ENCODE data around the gene PSMG3. TPM values are rescaled to one million over a fixed set of nuclear protein-coding genes. Genes with fewer than 3 reads are reported as not detected.

PSMG3 gene
- total RNA-seq, 1 experiment from 2014 or later, result 59.4 TPM

DNA sequence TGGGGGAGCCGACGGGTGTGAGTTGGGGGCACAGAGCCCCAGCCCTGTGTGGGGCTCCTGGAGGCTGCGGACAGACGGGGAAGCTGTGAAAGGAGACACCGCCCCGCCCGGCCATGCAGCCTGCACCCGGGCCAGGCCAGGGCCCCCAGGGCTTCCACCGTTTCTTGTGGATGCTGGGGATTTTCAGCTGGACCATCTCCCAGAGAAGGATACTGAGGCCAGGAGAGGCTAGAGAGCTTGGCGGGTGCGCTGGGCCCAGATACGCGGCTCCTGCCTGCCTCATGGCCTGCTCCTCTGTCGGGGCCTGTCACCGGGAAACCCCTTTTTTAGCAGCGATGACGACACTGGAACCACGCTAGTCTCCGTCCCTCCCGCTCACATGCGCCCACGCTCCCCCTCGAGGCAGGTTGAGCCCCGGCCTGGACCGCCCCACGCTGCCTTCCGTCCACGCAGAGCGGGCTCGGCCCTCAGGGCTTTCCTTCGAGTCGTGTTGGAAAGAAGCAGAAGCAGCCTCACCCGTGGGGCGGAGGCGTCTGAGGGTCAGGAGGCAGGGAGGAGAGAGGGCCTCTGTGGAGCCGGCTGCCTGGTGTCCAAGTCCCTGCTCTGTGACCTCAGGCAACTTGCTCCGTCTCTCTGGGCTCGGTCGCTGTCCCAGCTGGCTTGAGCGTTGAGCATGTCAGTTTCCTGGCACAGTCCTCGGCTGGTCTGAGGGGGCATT is 25.5 kb downstream of the PSMG3 start:
- Histone ChIP-seq H3K36me3 (ENCODE audit: control insufficient read depth, insufficient read depth, low read length) (peaks cover 3% of the 10 kb centered on the region; the same call in 1 of the 2 replicates), H3K9me3 (ENCODE audit: control insufficient read depth, insufficient read depth, low read depth, low read length) (no peaks in the 10 kb centered on the region), H3K4me1 (ENCODE audit: control insufficient read depth, insufficient read depth, low read length) (peaks cover 56% of the 10 kb centered on the region), H3K4me3 (ENCODE audit: low read depth in 2 of 2, low read length in 2 of 2) (no peak overlapping the region), H3K27ac (ENCODE audit: low read length) (peak overlapping the region; percentile 78), H3K27me3 (ENCODE audit: control insufficient read depth, insufficient read depth, low read length) (no peaks in the 10 kb centered on the region)
- POLR2A ChIA-PET, result no interaction called here
- BruUV-seq (replicated peaks), result no TSS peak
- CTCF ChIA-PET, result interaction anchor here (0.6 kb wide), 1 partner anchor 45 kb away, joined by 3 read pairs; no protein-coding TSS in a partner anchor
- intact Hi-C loops (cut with micrococcal nuclease; ENCODE audit: unreplicated experiment), result no loop called here
- no peak for DNase-seq (ENCODE audit: low read depth, low spot score)
- in situ Hi-C loops (cut with HindIII; ENCODE audit: low pct_unique_long_range_greater_than_20kb, low sequenced_read_pairs), result no loop called here
- TF ChIP-seq POLR2AphosphoS5 (IDR thresholded peaks at IDR 0.05; ENCODE audit: low read depth, low read length), result no peak; the same call in 1 of the 2 replicates
- no peak for TF ChIP-seq TCF7L2 (IDR thresholded peaks at IDR 0.05; ENCODE audit: low read depth, low read length)
- TF ChIP-seq, protein P1, sequence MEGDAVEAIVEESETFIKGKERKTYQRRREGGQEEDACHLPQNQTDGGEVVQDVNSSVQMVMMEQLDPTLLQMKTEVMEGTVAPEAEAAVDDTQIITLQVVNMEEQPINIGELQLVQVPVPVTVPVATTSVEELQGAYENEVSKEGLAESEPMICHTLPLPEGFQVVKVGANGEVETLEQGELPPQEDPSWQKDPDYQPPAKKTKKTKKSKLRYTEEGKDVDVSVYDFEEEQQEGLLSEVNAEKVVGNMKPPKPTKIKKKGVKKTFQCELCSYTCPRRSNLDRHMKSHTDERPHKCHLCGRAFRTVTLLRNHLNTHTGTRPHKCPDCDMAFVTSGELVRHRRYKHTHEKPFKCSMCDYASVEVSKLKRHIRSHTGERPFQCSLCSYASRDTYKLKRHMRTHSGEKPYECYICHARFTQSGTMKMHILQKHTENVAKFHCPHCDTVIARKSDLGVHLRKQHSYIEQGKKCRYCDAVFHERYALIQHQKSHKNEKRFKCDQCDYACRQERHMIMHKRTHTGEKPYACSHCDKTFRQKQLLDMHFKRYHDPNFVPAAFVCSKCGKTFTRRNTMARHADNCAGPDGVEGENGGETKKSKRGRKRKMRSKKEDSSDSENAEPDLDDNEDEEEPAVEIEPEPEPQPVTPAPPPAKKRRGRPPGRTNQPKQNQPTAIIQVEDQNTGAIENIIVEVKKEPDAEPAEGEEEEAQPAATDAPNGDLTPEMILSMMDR (IDR thresholded peaks at IDR 0.05), result no peak
- TF ChIP-seq SIN3A (IDR thresholded peaks at IDR 0.05; ENCODE audit: borderline replicate concordance, insufficient read depth, low read depth, low read length), result no peak
- TF ChIP-seq, protein P2, sequence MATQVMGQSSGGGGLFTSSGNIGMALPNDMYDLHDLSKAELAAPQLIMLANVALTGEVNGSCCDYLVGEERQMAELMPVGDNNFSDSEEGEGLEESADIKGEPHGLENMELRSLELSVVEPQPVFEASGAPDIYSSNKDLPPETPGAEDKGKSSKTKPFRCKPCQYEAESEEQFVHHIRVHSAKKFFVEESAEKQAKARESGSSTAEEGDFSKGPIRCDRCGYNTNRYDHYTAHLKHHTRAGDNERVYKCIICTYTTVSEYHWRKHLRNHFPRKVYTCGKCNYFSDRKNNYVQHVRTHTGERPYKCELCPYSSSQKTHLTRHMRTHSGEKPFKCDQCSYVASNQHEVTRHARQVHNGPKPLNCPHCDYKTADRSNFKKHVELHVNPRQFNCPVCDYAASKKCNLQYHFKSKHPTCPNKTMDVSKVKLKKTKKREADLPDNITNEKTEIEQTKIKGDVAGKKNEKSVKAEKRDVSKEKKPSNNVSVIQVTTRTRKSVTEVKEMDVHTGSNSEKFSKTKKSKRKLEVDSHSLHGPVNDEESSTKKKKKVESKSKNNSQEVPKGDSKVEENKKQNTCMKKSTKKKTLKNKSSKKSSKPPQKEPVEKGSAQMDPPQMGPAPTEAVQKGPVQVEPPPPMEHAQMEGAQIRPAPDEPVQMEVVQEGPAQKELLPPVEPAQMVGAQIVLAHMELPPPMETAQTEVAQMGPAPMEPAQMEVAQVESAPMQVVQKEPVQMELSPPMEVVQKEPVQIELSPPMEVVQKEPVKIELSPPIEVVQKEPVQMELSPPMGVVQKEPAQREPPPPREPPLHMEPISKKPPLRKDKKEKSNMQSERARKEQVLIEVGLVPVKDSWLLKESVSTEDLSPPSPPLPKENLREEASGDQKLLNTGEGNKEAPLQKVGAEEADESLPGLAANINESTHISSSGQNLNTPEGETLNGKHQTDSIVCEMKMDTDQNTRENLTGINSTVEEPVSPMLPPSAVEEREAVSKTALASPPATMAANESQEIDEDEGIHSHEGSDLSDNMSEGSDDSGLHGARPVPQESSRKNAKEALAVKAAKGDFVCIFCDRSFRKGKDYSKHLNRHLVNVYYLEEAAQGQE (IDR thresholded peaks at IDR 0.05; ENCODE audit: insufficient read depth in 1 of 2, low read depth in 2 of 2, low read length in 1 of 2), result no peak
- peak; percentile 13 for ATAC-seq

- BruUV-seq (replicated peaks), result no TSS peak
- peaks cover 62% of the 10 kb centered on the region for H3K4me1 ChIP-seq (ENCODE audit: control insufficient read depth, insufficient read depth, low read length)
- no peak for TF ChIP-seq SIN3A (IDR thresholded peaks at IDR 0.05; ENCODE audit: borderline replicate concordance, insufficient read depth, low read depth, low read length)
- no peak for TF ChIP-seq POLR2AphosphoS5 (IDR thresholded peaks at IDR 0.05; ENCODE audit: low read depth, low read length)
- TF ChIP-seq, protein P1 (IDR thresholded peaks at IDR 0.05), result no peak
- no peak for TF ChIP-seq TCF7L2 (IDR thresholded peaks at IDR 0.05; ENCODE audit: low read depth, low read length)
- TF ChIP-seq, protein P2 (IDR thresholded peaks at IDR 0.05; ENCODE audit: insufficient read depth in 1 of 2, low read depth in 2 of 2, low read length in 1 of 2), result no peak
- DNase-seq (ENCODE audit: low read depth, low spot score) (no peak), ATAC-seq (peak; percentile 5; the same call in 1 of the 2 replicates)
- CTCF ChIA-PET, result no interaction called here
- POLR2A ChIA-PET, result interaction anchor here (0.5 kb wide), 1 partner anchor 9 kb away, joined by 5 read pairs; no protein-coding TSS in a partner anchor
- no peak overlapping the region for H3K4me3 ChIP-seq (ENCODE audit: low read depth in 2 of 2, low read length in 2 of 2)
- in situ Hi-C loops (cut with HindIII; ENCODE audit: low pct_unique_long_range_greater_than_20kb, low sequenced_read_pairs), result no loop called here
- peak overlapping the region; percentile 78 for H3K27ac ChIP-seq (ENCODE audit: low read length)
- H3K27me3 ChIP-seq (ENCODE audit: control insufficient read depth, insufficient read depth, low read length), result no peaks in the 10 kb centered on the region
- peaks cover 3% of the 10 kb centered on the region; the same call in 1 of the 2 replicates for H3K36me3 ChIP-seq (ENCODE audit: control insufficient read depth, insufficient read depth, low read length)
- intact Hi-C loops (cut with micrococcal nuclease; ENCODE audit: unreplicated experiment), result no loop called here
- no peaks in the 10 kb centered on the region for H3K9me3 ChIP-seq (ENCODE audit: control insufficient read depth, insufficient read depth, low read depth, low read length)
Observed at GRCh38 chr7:1543826-1544177, 26.0 kb downstream of the PSMG3 start.

Data from Panc1 (cell line).